ENCODE measurements around the gene KCTD3. TPM values are rescaled to one million over a fixed set of nuclear protein-coding genes. Genes with fewer than 3 reads are reported as not detected.
A peak's percentile ranks its signal among the peaks of the same experiment; 100 is the strongest.

KCTD3 gene
- total and polyA plus RNA-seq, 2 of the 13 experiments (the other 11 are each of a cell fraction or from before 2014, with no cell fraction given), result 49.8 to 68.1 TPM

- TF ChIP-seq ZBTB44 (CRISPR knock-in tag; IDR thresholded peaks at IDR 0.05), result no peak
- TF ChIP-seq E2F5 (CRISPR knock-in tag; conservative IDR thresholded peaks at IDR 0.05), result no peak
- TF ChIP-seq RBM22 (optimal IDR thresholded peaks at IDR 0.05; ENCODE audit: low read length), result no peak
- TF ChIP-seq SATB2 (CRISPR knock-in tag; IDR thresholded peaks at IDR 0.05), result no peak
- TF ChIP-seq GTF3A (CRISPR knock-in tag; conservative IDR thresholded peaks at IDR 0.05), result no peak
- no peak for TF ChIP-seq ZNF232 (CRISPR knock-in tag; IDR thresholded peaks at IDR 0.05; ENCODE audit: borderline replicate concordance)
- no peak for TF ChIP-seq HINFP (CRISPR knock-in tag; IDR thresholded peaks at IDR 0.05; ENCODE audit: low read depth)
- TF ChIP-seq GABPB1 (CRISPR knock-in tag; IDR thresholded peaks at IDR 0.05), result no peak
- no peak for TF ChIP-seq ZNF3 (CRISPR knock-in tag; IDR thresholded peaks at IDR 0.05)
- no peak for TF ChIP-seq THAP9 (CRISPR knock-in tag; IDR thresholded peaks at IDR 0.05; ENCODE audit: borderline replicate concordance)
- TF ChIP-seq ZSCAN9 (CRISPR knock-in tag; IDR thresholded peaks at IDR 0.05; ENCODE audit: borderline replicate concordance), result no peak
- TF ChIP-seq PREB (CRISPR knock-in tag; IDR thresholded peaks at IDR 0.05), result no peak
- no peak for TF ChIP-seq ATAD3A (CRISPR knock-in tag; IDR thresholded peaks at IDR 0.05)
- peak; percentile 67 for TF ChIP-seq PAXIP1 (CRISPR knock-in tag; conservative IDR thresholded peaks at IDR 0.05)
- no peak for TF ChIP-seq ZNF414 (CRISPR knock-in tag; IDR thresholded peaks at IDR 0.05)
- no peak for TF ChIP-seq GPN1 (CRISPR knock-in tag; IDR thresholded peaks at IDR 0.05; ENCODE audit: borderline replicate concordance)
- TF ChIP-seq KDM5B (CRISPR knock-in tag; IDR thresholded peaks at IDR 0.05; ENCODE audit: borderline replicate concordance), result no peak
Observed at GRCh38 chr1:215557992-215558626, 9.0 kb upstream of the KCTD3 start (continued).

All from HepG2 (cell line).